Liver (tissue), 9 donors: Measurements from ENCODE around the gene DNMT3A. TPM values are rescaled to one million over a fixed set of nuclear protein-coding genes. Genes with fewer than 3 reads are reported as not detected.
A peak's percentile ranks its signal among the peaks of the same experiment; 100 is the strongest.

ENCODE experiments used
- DNase-seq: peaks from one replicate; pipeline ENCODE4 v3.0.0-alpha.2; 2017; ENCODE audit warnings: low spot score
- H3K27ac ChIP-seq, 2 donors: one replicate each; pipeline ENCODE4 v1.7.0; 2013; ENCODE audit warnings: inconsistent platforms in 2 of 2, low read length in 2 of 2, control low read depth in 1 of 2, low read depth in 1 of 2, mild to moderate bottlenecking in 1 of 2
- H3K27me3 ChIP-seq, 4 donors: one replicate each; pipeline versions ENCODE4 v1.6.1 to v1.7.0; 2013; ENCODE audit warnings: low read length in 3 of 4, inconsistent platforms in 1 of 4, mild to moderate bottlenecking in 1 of 4, moderate library complexity in 1 of 4; ENCODE audit not compliant: control insufficient read depth in 4 of 4, insufficient read depth in 4 of 4
- H3K36me3 ChIP-seq, 4 donors: one replicate each; pipeline versions ENCODE4 v1.6.1 to v1.7.0; 2013; ENCODE audit warnings: low read length in 3 of 4, mild to moderate bottlenecking in 3 of 4, low read depth in 1 of 4, moderate library complexity in 1 of 4; ENCODE audit not compliant: control insufficient read depth in 4 of 4, insufficient read depth in 3 of 4
- H3K4me1 ChIP-seq, 4 donors: one replicate each; pipeline versions ENCODE4 v1.6.1 to v1.7.0; 2013; ENCODE audit warnings: low read length in 3 of 4, mild to moderate bottlenecking in 3 of 4, moderate library complexity in 1 of 4; ENCODE audit not compliant: control insufficient read depth in 4 of 4, insufficient read depth in 4 of 4
- H3K4me3 ChIP-seq, 3 donors: one replicate each; pipeline versions ENCODE4 v1.6.1 to v1.7.0; 2013; ENCODE audit warnings: low read length in 3 of 3, control low read depth in 1 of 3, low read depth in 1 of 3, mild to moderate bottlenecking in 1 of 3
- H3K9ac ChIP-seq, 2 donors: one replicate each; pipeline ENCODE4 v1.7.0; 2013; ENCODE audit warnings: low read length in 2 of 2, mild to moderate bottlenecking in 2 of 2, moderate library complexity in 2 of 2, control low read depth in 1 of 2, low read depth in 1 of 2
- H3K9me3 ChIP-seq, 4 donors: one replicate each; pipeline versions ENCODE4 v1.6.1 to v1.7.0; 2013; ENCODE audit warnings: low read length in 3 of 4; ENCODE audit not compliant: control insufficient read depth in 4 of 4
- ATF3 ChIP-seq: IDR thresholded peaks from 2 replicates; pipeline ENCODE4 v1.6.1; 2016; ENCODE audit warnings: antibody characterized with exemption
- CTCF ChIP-seq: fragments of 150-350 bp; IDR thresholded peaks from 2 replicates; pipeline ENCODE4 v1.5.1; 2017; ENCODE audit warnings: improper control_type of control experiment, low read depth, low read length; ENCODE audit not compliant: missing input control
- EGR1 ChIP-seq, 2 donors: IDR thresholded peaks; 2 replicates each; pipeline ENCODE4 v1.6.1; 2016 to 2018; ENCODE audit warnings: antibody characterized with exemption in 2 of 2, low read depth in 2 of 2
- FOXA1 ChIP-seq: IDR thresholded peaks from 2 replicates; pipeline ENCODE4 v1.6.1; 2016; ENCODE audit warnings: antibody characterized with exemption
- FOXA2 ChIP-seq: IDR thresholded peaks from 2 replicates; pipeline ENCODE4 v1.6.1; 2016; ENCODE audit warnings: antibody characterized with exemption
- GABPA ChIP-seq, 2 donors: IDR thresholded peaks in 1 of 2; conservative IDR thresholded peaks in 1 of 2; 2 replicates each; pipeline ENCODE4 v1.6.1; 2016; ENCODE audit warnings: antibody characterized with exemption in 2 of 2, mild to moderate bottlenecking in 1 of 2, moderate library complexity in 1 of 2
- HNF4A ChIP-seq, 2 donors: conservative IDR thresholded peaks; 2 replicates each; pipeline ENCODE4 v1.6.1; 2016; ENCODE audit warnings: antibody characterized with exemption in 2 of 2, mild to moderate bottlenecking in 2 of 2
- HNF4G ChIP-seq: IDR thresholded peaks from 2 replicates; pipeline ENCODE4 v1.6.1; 2016; ENCODE audit warnings: antibody characterized with exemption
- JUND ChIP-seq, 2 donors: IDR thresholded peaks; 2 replicates each; pipeline ENCODE4 v1.6.1; 2016; ENCODE audit warnings: antibody characterized with exemption in 2 of 2
- MAX ChIP-seq: IDR thresholded peaks from 2 replicates; pipeline ENCODE4 v1.6.1; 2016; ENCODE audit warnings: antibody characterized with exemption
- NR2F2 ChIP-seq: IDR thresholded peaks from 2 replicates; pipeline ENCODE4 v1.6.1; 2016; ENCODE audit warnings: antibody characterized with exemption
- RAD21 ChIP-seq, 2 donors: IDR thresholded peaks; 2 replicates each; pipeline ENCODE4 v1.6.1; 2016; ENCODE audit warnings: antibody characterized with exemption in 2 of 2, mild to moderate bottlenecking in 2 of 2
- REST ChIP-seq: IDR thresholded peaks from 2 replicates; pipeline ENCODE4 v1.6.1; 2016; ENCODE audit warnings: antibody characterized with exemption, mild to moderate bottlenecking
- RXRA ChIP-seq, 2 donors: IDR thresholded peaks; 2 replicates each; pipeline ENCODE4 v1.6.1; 2017 to 2018; ENCODE audit warnings: antibody characterized with exemption in 2 of 2, mild to moderate bottlenecking in 1 of 2
- SP1 ChIP-seq: IDR thresholded peaks from 2 replicates; pipeline ENCODE4 v1.6.1; 2018; ENCODE audit warnings: antibody characterized with exemption, mild to moderate bottlenecking
- TAF1 ChIP-seq: conservative IDR thresholded peaks from 2 replicates; pipeline ENCODE4 v1.6.1; 2016; ENCODE audit warnings: antibody characterized with exemption, mild to moderate bottlenecking
- YY1 ChIP-seq: IDR thresholded peaks from 2 replicates; pipeline ENCODE4 v1.6.1; 2016; ENCODE audit warnings: antibody characterized with exemption, mild to moderate bottlenecking
- ZBTB33 ChIP-seq: IDR thresholded peaks from 2 replicates; pipeline ENCODE4 v1.6.1; 2016; ENCODE audit warnings: antibody characterized with exemption
- WGBS: extraction: QIAGEN DNeasy Blood & Tissue Kit; methylation state at CpG from one replicate; pipeline ENCODE4 v1.1.7; 2013; 5-methylcytosine and 5-hydroxymethylcytosine counted together
- polyA plus RNA-seq, 2 donors: library from polyadenylated mRNA; stranded (reverse) in 1 of 2; unstranded in 1 of 2; fragments of 200-250 nt in 1 of 2; fragments of >200 nt in 1 of 2; fragmentation: Nextera tagmentation in 1 of 2; extraction: Ambion mirVana in 1 of 2; gene quantifications; one replicate each; pipeline versions ENCODE4 v1.2.1 to v1.2.3, GENCODE V29; 2013 to 2015
- total RNA-seq, 2 donors: library from RNA; depleted of rRNA; stranded (reverse); fragments of >200 nt; gene quantifications; one replicate each; pipeline ENCODE4 v1.2.3, GENCODE V29; 2014
- donor health status: healthy.
- donor health status: healthy.
- donor health status: healthy.
- donor health status: healthy.
- donor health status: healthy.

The DNMT3A gene
- total and polyA plus RNA-seq, 4 donors: 3.5 to 24.2 (median 8.1) TPM

GRCh38 chr2:25251422-25252273 is 90.1 kb downstream of the DNMT3A start:
- Histone ChIP-seq H3K27ac (peak overlapping the region; percentile 45 to 64), H3K9me3 (no peaks in the 10 kb centered on the region), H3K9ac (no peak overlapping the region), H3K36me3 (peaks cover 3 to 28% (median 20%) of the 10 kb centered on the region in 4 donors), H3K4me3 (peak overlapping the region; percentile 30 to 74 (median 57)), H3K4me1 (peaks cover 3 to 15% (median 8%) of the 10 kb centered on the region in 4 donors), H3K27me3 (no peaks in the 10 kb centered on the region)
- peak; percentile 71 for DNase-seq
- TF ChIP-seq ATF3: no peak
- peak; percentile 75 for TF ChIP-seq NR2F2
- peak in 1 of 2 donors; percentile 17 for TF ChIP-seq RXRA (IDR thresholded peaks at IDR 0.05)
- peak in 1 of 2 donors; percentile 57 for TF ChIP-seq HNF4A (conservative IDR thresholded peaks at IDR 0.05)
- TF ChIP-seq YY1: no peak
- TF ChIP-seq HNF4G: no peak
- peak; percentile 49 for TF ChIP-seq SP1
- 6% methylated on average over 52 of the region's 52 CpGs for WGBS

- Histone ChIP-seq H3K4me1 (peaks cover 3 to 15% (median 8%) of the 10 kb centered on the region in 4 donors), H3K36me3 (peaks cover 7 to 34% (median 22%) of the 10 kb centered on the region in 4 donors), H3K9ac (no peak overlapping the region), H3K27ac (no peak overlapping the region), H3K27me3 (no peaks in the 10 kb centered on the region), H3K4me3 (peak overlapping the region in 2 of 3 donors; percentile 57 to 74), H3K9me3 (no peaks in the 10 kb centered on the region)
- no peak for TF ChIP-seq NR2F2
- no peak for TF ChIP-seq ATF3
- TF ChIP-seq REST: no peak
- TF ChIP-seq HNF4G: no peak
- no peak for TF ChIP-seq JUND (IDR thresholded peaks at IDR 0.05)
- TF ChIP-seq EGR1 (IDR thresholded peaks at IDR 0.05; ENCODE audit: low read depth in 2 of 2): no peak
- no peak for TF ChIP-seq RAD21 (IDR thresholded peaks at IDR 0.05)
- TF ChIP-seq ZBTB33: no peak
- no peak for TF ChIP-seq FOXA1
- TF ChIP-seq FOXA2: no peak
- TF ChIP-seq MAX: no peak
- TF ChIP-seq YY1: no peak
- TF ChIP-seq HNF4A (conservative IDR thresholded peaks at IDR 0.05): no peak
- TF ChIP-seq CTCF: no peak
- TF ChIP-seq GABPA (IDR thresholded peaks at IDR 0.05 in 1 of 2, conservative IDR thresholded peaks at IDR 0.05 in 1 of 2): no peak
- TF ChIP-seq RXRA (IDR thresholded peaks at IDR 0.05): no peak
- no peak for TF ChIP-seq SP1
- no peak for TF ChIP-seq TAF1
- 61% methylated on average over 13 of the region's 13 CpGs for WGBS
- no peak for DNase-seq
Measured at GRCh38 chr2:25251071-25251421, 90.7 kb downstream of the DNMT3A start.
